ENCODE measurements around the gene GALK2. TPM values are rescaled to one million over a fixed set of nuclear protein-coding genes. Genes with fewer than 3 reads are reported as not detected.

The GALK2 gene
- total RNA-seq, 1 donor from 2014 or later, result 41.2 TPM

GRCh38 chr15:49282366-49282765, 112.3 kb downstream of the GALK2 start:
- no peak for DNase-seq (ENCODE audit: low spot score)

- no peak for DNase-seq (ENCODE audit: low spot score)
These were observed 116.8 kb downstream of the GALK2 start for GRCh38 chr15:49286649-49287404.

- DNase-seq (ENCODE audit: low spot score), result no peak
These were observed 117.4 kb downstream of the GALK2 start for GRCh38 chr15:49287481-49287880.

- DNase-seq (ENCODE audit: low spot score), result no peak
These were observed 118.3 kb downstream of the GALK2 start for GRCh38 chr15:49288391-49288790.

GRCh38 chr15:49290191-49290590, 120.1 kb downstream of the GALK2 start:
- DNase-seq (ENCODE audit: low spot score), result no peak

- DNase-seq (ENCODE audit: low spot score), result no peak
These were observed 123.9 kb downstream of the GALK2 start for GRCh38 chr15:49293941-49294340.

- no peak for DNase-seq (ENCODE audit: low spot score)
These were observed 126.2 kb downstream of the GALK2 start for GRCh38 chr15:49296258-49296657.

- no peak for DNase-seq (ENCODE audit: low spot score)
These were observed 127.5 kb downstream of the GALK2 start for GRCh38 chr15:49297584-49297983.

- DNase-seq (ENCODE audit: low spot score), result no peak
These were observed 130.8 kb downstream of the GALK2 start for GRCh38 chr15:49300856-49301255.

GRCh38 chr15:49301562-49301961, 131.5 kb downstream of the GALK2 start:
- no peak for DNase-seq (ENCODE audit: low spot score)

- DNase-seq (ENCODE audit: low spot score), result no peak
These were observed 133.0 kb downstream of the GALK2 start for GRCh38 chr15:49303003-49303402.

- DNase-seq (ENCODE audit: low spot score), result no peak
These were observed 136.5 kb downstream of the GALK2 start for GRCh38 chr15:49306551-49306950.

GRCh38 chr15:49308686-49309085, 138.6 kb downstream of the GALK2 start:
- DNase-seq (ENCODE audit: low spot score), result no peak

- DNase-seq (ENCODE audit: low spot score), result no peak
These were observed 139.8 kb downstream of the GALK2 start for GRCh38 chr15:49309889-49310288.

GRCh38 chr15:49313650-49314049, 143.6 kb downstream of the GALK2 start:
- DNase-seq (ENCODE audit: low spot score), result no peak

- DNase-seq (ENCODE audit: low spot score), result no peak
These were observed 144.7 kb downstream of the GALK2 start for GRCh38 chr15:49314716-49315115.

GRCh38 chr15:49315391-49315823, 145.4 kb downstream of the GALK2 start:
- DNase-seq (ENCODE audit: low spot score), result no peak

- DNase-seq (ENCODE audit: low spot score), result no peak
These were observed 150.3 kb downstream of the GALK2 start for GRCh38 chr15:49320351-49320750.

GRCh38 chr15:49323207-49323606, 153.2 kb downstream of the GALK2 start:
- DNase-seq (ENCODE audit: low spot score), result no peak

GRCh38 chr15:49327927-49328326, 157.9 kb downstream of the GALK2 start:
- DNase-seq (ENCODE audit: low spot score), result no peak

- DNase-seq (ENCODE audit: low spot score), result no peak
These were observed 158.9 kb downstream of the GALK2 start for GRCh38 chr15:49328941-49329340.

GRCh38 chr15:49330166-49330565, 160.1 kb downstream of the GALK2 start:
- no peak for DNase-seq (ENCODE audit: low spot score)

GRCh38 chr15:49331442-49331841, 161.4 kb downstream of the GALK2 start:
- no peak for DNase-seq (ENCODE audit: low spot score)

GRCh38 chr15:49331951-49332350, 161.9 kb downstream of the GALK2 start:
- DNase-seq (ENCODE audit: low spot score), result no peak

All from mucosa of gallbladder (tissue), 1 donor.